ENCODE measurements around the gene CACNA1F.

CACNA1F gene

DNA sequence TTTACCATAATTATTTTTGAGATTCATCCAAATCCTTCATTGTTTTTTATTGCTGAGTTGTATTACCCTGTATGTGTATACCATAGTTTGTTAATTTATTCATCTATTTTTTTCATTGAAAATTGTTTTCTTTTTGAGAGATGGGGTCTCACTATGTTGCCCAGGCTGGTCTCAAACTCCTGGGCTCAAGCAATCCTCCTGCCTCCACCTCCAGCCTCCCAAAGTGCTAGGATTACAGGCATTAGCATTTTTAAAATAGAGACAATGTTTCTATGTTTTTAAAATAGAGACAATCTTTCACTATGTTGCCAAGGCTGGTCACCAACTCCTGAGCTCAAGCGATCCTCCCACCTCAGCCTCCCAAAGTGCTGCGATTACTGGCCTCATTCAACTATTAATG, 72.2 kb downstream of the CACNA1F start:
- TF ChIP-seq, protein P1, sequence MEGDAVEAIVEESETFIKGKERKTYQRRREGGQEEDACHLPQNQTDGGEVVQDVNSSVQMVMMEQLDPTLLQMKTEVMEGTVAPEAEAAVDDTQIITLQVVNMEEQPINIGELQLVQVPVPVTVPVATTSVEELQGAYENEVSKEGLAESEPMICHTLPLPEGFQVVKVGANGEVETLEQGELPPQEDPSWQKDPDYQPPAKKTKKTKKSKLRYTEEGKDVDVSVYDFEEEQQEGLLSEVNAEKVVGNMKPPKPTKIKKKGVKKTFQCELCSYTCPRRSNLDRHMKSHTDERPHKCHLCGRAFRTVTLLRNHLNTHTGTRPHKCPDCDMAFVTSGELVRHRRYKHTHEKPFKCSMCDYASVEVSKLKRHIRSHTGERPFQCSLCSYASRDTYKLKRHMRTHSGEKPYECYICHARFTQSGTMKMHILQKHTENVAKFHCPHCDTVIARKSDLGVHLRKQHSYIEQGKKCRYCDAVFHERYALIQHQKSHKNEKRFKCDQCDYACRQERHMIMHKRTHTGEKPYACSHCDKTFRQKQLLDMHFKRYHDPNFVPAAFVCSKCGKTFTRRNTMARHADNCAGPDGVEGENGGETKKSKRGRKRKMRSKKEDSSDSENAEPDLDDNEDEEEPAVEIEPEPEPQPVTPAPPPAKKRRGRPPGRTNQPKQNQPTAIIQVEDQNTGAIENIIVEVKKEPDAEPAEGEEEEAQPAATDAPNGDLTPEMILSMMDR (IDR thresholded peaks at IDR 0.05; ENCODE audit: low read depth, low read length, missing control alignments), result no peak
- Histone ChIP-seq H3K36me3 (replicated peaks) (no peaks in the 10 kb centered on the region), H3K4me3 (ENCODE audit: low read depth, low read length) (no peak overlapping the region), H3K27me3 (replicated peaks) (no peaks in the 10 kb centered on the region), H3K27ac (no peak overlapping the region)
- in situ Hi-C loops (cut with HindIII; ENCODE audit: low pct_ligation_motif_present, low sequenced_read_pairs), result no loop called here
- no peak for DNase-seq

DNA sequence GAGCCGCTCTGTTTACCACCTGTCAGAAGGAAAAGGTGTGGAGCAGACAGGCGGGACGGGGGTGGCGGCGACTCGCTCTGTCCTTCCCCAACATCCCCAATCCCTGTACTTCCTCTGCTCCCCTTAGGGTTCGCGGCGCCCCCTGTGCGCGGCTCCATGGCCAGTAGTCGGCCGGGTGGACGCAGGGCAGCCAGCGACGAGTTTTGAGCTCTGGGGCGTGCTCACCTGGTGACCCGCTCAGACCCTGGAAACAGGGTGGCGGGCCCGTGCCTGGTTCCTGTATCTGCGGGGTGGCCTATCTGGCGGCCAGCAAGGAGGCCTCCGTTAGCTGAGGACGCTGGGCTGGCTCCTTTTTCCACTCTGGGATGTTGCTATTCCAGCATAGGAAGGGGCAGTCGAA, 75.9 kb downstream of the CACNA1F start:
- Histone ChIP-seq H3K27me3 (replicated peaks) (no peaks in the 10 kb centered on the region), H3K36me3 (replicated peaks) (no peaks in the 10 kb centered on the region), H3K27ac (no peak overlapping the region), H3K4me3 (ENCODE audit: low read depth, low read length) (no peak overlapping the region)
- no peak for DNase-seq
- in situ Hi-C loops (cut with HindIII; ENCODE audit: low pct_ligation_motif_present, low sequenced_read_pairs), result no loop called here
- TF ChIP-seq, protein P1 (IDR thresholded peaks at IDR 0.05; ENCODE audit: low read depth, low read length, missing control alignments), result no peak

DNA sequence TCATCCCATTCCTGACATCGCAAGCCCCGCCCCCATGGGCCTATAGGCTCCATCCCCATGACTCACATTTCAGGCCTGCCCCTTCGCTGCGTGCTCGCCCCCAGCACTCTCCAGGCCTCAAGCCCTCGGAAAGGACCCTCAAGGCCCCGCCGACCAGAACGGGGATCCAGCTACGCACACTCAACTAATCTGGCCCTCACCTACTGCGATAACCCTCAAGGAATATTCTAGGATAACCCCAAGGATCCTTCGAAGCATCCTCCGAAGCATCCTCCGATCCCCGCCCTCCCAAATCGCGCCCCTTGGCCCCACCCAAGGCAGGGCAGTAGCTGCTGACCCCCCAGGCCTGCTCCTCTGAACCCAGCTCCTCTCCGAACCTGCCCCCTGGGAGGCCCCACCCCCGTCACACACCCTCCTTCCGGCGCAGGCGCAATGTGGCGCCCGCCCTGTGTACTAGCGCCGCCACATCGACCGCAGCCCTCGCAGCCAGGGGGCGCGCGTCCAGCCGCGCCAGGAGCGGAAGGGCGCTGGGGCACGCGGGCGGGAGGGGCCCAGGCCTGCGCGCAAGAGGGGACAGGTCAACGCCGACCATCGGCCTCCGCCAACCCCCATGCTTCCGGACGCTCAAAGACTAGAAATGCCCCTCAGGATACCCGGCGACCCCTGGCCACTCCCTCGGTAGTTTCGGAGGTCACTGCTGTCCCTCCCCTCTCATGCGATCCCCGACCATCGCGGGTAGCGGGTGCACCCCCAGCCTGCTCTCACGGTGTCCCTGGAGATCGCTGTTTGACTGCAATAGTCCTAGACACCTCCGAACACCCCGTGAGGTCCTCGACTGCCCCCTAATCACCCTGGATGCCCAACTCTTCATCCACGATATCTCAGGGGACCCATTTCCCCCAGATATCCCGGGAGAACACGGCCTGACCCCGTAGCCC, 77.0 kb downstream of the CACNA1F start:
- Histone ChIP-seq H3K27ac (peak overlapping the region; percentile 93), H3K36me3 (replicated peaks) (no peaks in the 10 kb centered on the region), H3K4me3 (ENCODE audit: low read depth, low read length) (peak overlapping the region; percentile 52), H3K27me3 (replicated peaks) (no peaks in the 10 kb centered on the region)
- in situ Hi-C loops (cut with HindIII; ENCODE audit: low pct_ligation_motif_present, low sequenced_read_pairs), result no loop called here
- peak; percentile 88 for DNase-seq
- TF ChIP-seq, protein P1 (IDR thresholded peaks at IDR 0.05; ENCODE audit: low read depth, low read length, missing control alignments), result peak; percentile 49

DNA sequence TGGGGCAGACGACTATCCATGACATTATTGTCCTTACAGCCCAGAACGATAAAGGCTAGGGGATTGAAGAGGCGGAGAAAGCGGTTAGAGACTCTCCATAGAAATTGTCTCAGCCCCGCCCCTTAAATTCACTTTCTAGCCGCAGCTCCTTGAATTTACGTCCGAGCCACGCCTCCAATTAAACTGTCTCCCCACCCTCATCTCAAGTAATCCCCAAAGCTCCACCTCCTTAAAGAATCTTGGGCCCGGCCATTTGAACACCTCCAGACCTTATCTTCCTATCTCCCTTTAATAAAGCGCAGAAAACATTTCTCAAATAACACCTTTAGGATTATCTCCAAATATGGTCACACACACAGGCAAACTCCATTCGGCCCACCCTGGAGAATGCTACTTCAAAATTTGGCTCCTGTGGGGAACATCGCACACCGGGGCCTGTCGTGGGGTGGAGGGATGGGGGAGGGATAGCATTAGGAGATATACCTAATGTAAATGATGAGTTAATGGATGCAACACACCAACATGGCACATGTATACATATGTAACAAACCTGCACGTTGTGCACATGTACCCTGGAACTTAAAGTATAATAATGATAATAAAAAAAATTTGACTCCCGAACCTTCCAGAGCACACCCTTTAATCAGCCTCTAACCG, 77.8 kb downstream of the CACNA1F start:
- TF ChIP-seq, protein P1 (IDR thresholded peaks at IDR 0.05; ENCODE audit: low read depth, low read length, missing control alignments), result no peak
- Histone ChIP-seq H3K27ac (peak overlapping the region; percentile 93), H3K27me3 (replicated peaks) (no peaks in the 10 kb centered on the region), H3K36me3 (replicated peaks) (no peaks in the 10 kb centered on the region), H3K4me3 (ENCODE audit: low read depth, low read length) (peak overlapping the region; percentile 52)
- peak; percentile 60 for DNase-seq
- in situ Hi-C loops (cut with HindIII; ENCODE audit: low pct_ligation_motif_present, low sequenced_read_pairs), result no loop called here
